ENCODE data around the gene SMIM38.
A peak's percentile ranks its signal among the peaks of the same experiment; 100 is the strongest.
"Not testable (repeated sequence)": the region's sequence is repeated elsewhere in the genome, so short reads cannot be mapped to it uniquely, and the experiment has no call there.

SMIM38 gene

DNA sequence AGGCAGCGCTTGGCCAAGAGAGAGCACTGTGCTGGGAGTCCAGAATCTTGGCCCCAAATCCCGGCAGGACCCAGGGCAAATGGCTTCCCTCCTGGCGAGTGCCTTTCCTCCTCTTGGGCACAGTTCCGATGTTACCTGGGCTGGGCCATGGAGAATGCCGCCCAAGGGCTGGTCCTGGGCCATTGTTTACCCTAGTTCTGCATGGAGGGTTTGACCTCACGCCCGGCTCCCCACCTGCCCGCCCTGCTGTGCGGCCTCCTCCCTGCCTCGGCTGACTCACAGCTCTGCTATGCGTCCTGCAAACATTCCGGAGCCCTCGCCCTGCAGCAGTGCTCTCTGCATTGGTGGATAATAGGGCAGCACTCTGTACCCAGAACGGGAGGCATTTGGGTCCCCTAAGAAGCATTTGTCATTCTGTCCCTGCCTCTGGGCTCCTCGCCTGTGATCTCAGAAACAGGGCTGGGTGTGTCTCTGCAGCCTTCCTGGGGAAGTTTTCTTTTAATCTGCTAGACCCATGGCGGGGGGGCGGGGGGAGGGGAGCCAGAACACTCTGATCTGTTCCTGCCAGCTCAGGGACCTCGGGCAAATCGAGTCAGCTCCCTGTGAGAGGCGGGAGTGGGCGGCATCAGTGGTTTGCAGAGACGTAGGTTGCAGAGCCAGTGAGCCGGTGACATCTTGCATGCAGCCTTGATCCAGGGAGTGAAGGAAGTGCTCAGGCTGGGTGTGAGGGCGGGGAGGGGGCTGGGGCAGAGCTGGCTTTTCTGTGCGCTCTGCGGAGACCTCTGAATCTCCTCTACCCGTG is 32.9 kb upstream of the SMIM38 start:
- DNase-seq: peak in 3 of 4 experiments; percentile 20 to 32 (median 32)

DNA sequence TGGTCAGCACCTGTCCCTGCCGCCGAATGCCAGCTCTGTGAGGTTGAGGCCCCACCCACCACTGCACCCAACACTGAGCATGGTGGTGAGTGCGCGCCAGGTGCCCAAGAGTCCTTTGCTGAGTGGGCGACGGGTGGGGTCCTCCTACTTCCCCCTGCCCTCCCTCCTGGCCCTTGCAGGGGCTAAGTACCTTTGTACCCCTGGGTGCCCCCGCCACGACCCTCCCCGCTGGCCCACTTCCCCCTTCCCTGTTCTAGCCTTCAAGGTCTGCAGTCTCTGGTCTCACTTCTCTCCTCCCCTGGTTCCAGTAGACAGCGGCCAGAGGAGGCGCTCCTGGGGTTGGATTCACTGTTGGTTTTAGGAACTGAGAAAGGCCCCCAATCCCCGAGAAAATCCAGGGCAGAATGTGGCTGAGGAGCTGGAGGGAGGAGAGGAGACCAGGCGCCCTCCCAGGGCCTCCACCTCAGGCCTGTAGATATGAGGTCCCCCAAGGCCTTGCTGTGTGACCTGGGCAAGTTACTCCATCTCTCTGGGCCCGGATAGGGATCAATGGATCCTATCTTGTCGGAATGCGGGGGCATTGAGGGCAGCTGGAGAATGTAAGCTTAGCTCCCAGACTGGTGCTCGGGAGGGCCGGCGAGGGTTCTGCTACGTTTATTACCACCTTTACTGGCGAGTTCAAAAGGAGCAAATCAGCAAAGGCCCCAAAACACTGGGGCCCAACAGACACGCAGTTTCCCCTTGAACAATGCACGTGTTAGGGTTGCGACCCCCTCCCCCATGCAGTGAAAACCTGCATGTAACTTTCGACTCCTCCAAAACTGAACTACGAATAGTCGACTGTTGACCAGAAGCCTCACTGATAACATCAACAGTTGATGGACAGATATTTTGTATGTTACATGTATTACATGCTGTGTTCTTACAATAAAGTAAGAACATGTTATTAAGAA is 31.9 kb upstream of the SMIM38 start:
- no peak for DNase-seq

DNA sequence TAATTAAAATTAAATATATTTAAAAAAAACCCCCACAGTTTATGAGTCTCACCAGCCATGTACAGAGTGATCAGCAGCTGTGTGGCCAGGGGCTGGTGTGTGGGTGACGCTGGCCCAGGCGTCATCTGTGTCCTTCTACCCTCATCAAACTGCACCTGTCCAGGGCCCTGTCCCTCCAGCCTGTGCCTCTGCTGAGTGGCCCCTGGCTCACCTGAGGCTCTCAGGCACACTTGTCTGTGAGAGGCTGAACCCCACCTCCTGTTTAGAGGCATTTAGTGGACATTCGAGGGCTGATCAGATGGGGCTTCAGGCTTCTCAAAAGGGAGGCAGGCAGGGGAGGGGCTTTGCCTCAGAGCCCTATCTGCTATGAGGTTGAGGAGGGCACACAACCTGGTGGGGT is 29.9 kb upstream of the SMIM38 start:
- no peak for DNase-seq

GRCh38 chr11:69126286-69126685 is 29.4 kb upstream of the SMIM38 start:
- no peak for DNase-seq

GRCh38 chr11:69127081-69127850 is 28.5 kb upstream of the SMIM38 start:
- no peak for DNase-seq

GRCh38 chr11:69127884-69128283 is 27.9 kb upstream of the SMIM38 start:
- DNase-seq: no peak

DNA sequence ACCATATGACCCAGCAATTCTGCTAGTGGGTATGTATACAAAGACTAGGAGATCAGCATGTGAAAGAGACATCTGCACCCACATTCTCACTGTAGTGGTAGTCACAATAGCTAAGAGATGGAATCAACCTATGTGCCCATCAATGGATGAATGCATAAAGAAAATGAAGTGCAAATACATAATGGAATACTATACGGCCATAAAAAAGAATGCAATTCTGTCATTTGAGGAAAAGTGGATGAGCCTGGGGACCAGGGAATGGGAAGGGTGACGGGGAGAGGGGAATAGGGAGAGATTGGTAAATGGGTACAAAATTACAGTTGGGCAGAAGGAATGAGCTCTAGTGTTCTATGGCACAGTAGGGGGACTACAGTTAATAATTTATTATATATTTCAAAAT is 26.7 kb upstream of the SMIM38 start:
- DNase-seq: no peak

- no peak for DNase-seq
Observed at GRCh38 chr11:69129647-69130046, 26.1 kb upstream of the SMIM38 start.

DNA sequence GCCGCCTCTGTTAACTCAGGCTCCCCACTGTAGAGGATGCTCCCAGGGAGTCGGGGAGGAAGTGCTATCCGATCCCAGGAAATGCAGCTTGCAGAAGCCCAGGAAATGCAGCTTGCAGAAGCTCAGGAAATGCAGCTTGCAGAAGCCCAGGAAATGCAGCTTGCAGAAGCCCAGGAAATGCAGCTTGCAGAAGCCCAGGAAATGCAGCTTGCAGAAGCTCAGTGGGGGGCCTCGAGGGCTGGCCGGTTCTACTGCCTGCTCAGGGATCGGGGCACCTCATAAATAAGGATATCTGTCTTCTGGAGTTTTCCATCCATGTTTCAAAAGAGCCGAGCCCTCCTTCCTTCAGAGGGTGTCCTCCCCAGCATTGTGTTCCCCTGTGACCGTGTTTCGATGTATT is 25.1 kb upstream of the SMIM38 start:
- no peak for DNase-seq

- no peak for DNase-seq
Observed at GRCh38 chr11:69131121-69131566, 24.6 kb upstream of the SMIM38 start.

GRCh38 chr11:69131644-69132300 is 24.0 kb upstream of the SMIM38 start:
- no peak for DNase-seq

- DNase-seq: no peak
Observed at GRCh38 chr11:69132301-69132670, 23.4 kb upstream of the SMIM38 start.

GRCh38 chr11:69133251-69133650 is 22.5 kb upstream of the SMIM38 start:
- DNase-seq: no peak

GRCh38 chr11:69134182-69134581 is 21.6 kb upstream of the SMIM38 start:
- DNase-seq: not testable (repeated sequence)

DNA sequence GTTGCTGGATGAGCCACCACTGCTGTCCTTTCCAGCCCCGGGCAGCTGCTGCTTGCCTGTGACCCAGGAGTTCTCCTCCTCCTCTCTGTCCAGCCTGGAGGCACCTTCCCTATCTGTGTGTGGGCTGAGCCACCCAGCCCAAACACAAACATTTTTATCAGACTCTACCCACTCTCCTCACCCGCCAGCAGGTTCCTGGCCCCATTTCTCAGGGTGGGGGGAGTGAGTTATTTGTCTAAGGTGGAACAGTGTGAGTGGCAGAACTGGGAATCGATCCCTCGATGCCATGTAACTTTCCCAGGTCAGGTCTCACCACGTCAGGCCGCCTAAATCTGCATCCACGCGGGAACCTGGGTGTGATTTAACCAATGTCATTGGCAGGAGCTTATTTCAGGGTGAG is 20.8 kb upstream of the SMIM38 start:
- no peak for DNase-seq

- DNase-seq: no peak
Observed at GRCh38 chr11:69135420-69136363, 20.0 kb upstream of the SMIM38 start.

DNA sequence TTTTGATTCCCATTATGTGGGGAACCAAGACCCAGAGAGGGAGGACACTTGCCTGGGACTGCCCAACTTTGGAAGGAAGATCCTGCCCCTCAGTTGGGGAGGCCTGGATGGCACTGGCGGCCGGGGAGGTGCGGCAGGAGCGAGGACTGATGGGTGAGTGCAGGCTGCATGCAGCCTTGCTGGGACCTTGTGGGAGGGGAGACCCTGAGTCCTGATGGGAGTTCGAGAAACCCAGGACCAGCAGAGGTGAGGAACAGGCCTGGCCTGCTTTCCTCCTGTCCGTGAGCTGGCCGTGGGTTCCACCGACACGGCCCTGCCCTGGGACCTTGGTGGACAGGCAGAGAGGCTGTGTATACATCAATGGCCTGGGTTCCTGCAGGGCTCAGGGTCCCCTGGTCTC is 19.3 kb upstream of the SMIM38 start:
- no peak for DNase-seq

DNA sequence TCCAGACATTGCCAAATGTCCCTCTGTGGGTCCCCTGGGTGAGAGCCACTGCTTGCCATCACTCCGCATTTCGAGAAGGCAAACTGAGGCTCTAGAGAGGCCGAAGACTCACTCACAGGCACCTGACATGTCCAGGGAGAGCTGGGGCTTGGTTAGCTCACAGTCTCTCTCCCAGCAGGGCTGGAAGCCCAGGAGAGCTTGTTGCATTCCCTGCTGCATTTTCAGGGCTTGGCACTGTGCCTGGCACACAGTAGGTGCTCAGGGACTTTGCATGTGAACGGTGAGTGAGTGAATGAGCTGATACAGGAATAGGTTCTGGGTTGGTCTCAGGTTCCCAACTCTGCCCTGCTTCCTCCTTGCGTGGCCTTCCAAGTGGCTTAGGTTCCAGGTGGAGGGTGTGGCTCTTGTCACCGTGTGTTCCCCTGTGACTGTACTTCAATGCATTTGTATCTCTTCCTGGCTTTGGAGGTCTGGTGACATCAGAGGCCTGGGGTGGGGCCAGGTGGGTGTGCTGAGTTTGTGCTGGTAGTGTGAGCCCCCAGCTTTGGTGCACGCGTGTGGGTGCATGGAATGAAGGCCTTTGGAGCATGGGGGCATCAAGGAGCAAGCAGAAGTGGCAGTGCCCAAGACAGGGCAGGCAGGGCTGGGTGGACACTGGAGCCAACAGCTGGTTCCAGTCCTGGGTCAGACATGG is 18.4 kb upstream of the SMIM38 start:
- DNase-seq: no peak

GRCh38 chr11:69138265-69138664 is 17.5 kb upstream of the SMIM38 start:
- no peak for DNase-seq

GRCh38 chr11:69140161-69140560 is 15.6 kb upstream of the SMIM38 start:
- DNase-seq: not testable (repeated sequence)

GRCh38 chr11:69140635-69141034 is 15.1 kb upstream of the SMIM38 start:
- DNase-seq: no peak

Data from activated naive CD4-positive, alpha-beta T cell (primary cell).